K562 (cell line): ENCODE data around the gene SLC38A2. TPM values are rescaled to one million over a fixed set of nuclear protein-coding genes. Genes with fewer than 3 reads are reported as not detected.
A peak's percentile ranks its signal among the peaks of the same experiment; 100 is the strongest.

Experiments used
- CC2D1A ChIP-seq: fragments of 450-650 bp; IDR thresholded peaks from 2 replicates; pipeline ENCODE4 v1.6.1; 2017; ENCODE audit warnings: mild to moderate bottlenecking
- EP400 ChIP-seq: fragments of 450-650 bp; IDR thresholded peaks from 2 replicates; pipeline ENCODE4 v1.6.1; 2017; ENCODE audit warnings: antibody characterized with exemption, mild to moderate bottlenecking, moderate library complexity
- HCFC1 ChIP-seq: IDR thresholded peaks from 2 replicates; pipeline ENCODE4 v1.6.1; 2012; ENCODE audit warnings: low read depth, low read length, improper control_type of control experiment
- HNRNPK ChIP-seq: fragments of 200-400 bp; formaldehyde crosslinking; IDR thresholded peaks from one replicate; pipeline ENCODE4 v1.6.1; 2018; ENCODE audit warnings: mild to moderate bottlenecking, low read depth, low read length; ENCODE audit not compliant: poor library complexity, severe bottlenecking
- JUN ChIP-seq, 2 experiments: sonication (generic) in 1 of 2; formaldehyde crosslinking in 1 of 2; IDR thresholded peaks; 2 replicates each; pipeline versions ENCODE4 v1.6.1 to v1.8.0; 2012 to 2022; ENCODE audit warnings: borderline replicate concordance in 2 of 2, mild to moderate bottlenecking in 2 of 2, improper control_type of control experiment in 1 of 2, low read depth in 1 of 2, low read length in 1 of 2, missing genetic modification reagents in 1 of 2
- NFE2L1 ChIP-seq: fragments of 450-650 bp; IDR thresholded peaks from 2 replicates; pipeline ENCODE4 v1.6.1; 2016; ENCODE audit warnings: missing genetic modification characterization, low read depth, mild to moderate bottlenecking, missing compliant biosample characterization, moderate library complexity, borderline replicate concordance
- NR1H2 ChIP-seq: sonication (generic); formaldehyde crosslinking; IDR thresholded peaks from 2 replicates; pipeline ENCODE4 v1.4.0; 2020; ENCODE audit warnings: mild to moderate bottlenecking, missing genetic modification reagents
- PTTG1 ChIP-seq: fragments of 450-650 bp; IDR thresholded peaks from 2 replicates; pipeline ENCODE4 v1.6.1; 2016; ENCODE audit warnings: low read depth, mild to moderate bottlenecking, missing genetic modification characterization, missing compliant biosample characterization
- PYGO2 ChIP-seq: fragments of 450-650 bp; IDR thresholded peaks from 2 replicates; pipeline ENCODE4 v1.6.1; 2016; ENCODE audit warnings: mild to moderate bottlenecking, missing genetic modification characterization, moderate library complexity, missing compliant biosample characterization
- RBM39 ChIP-seq: fragments of 200-400 bp; formaldehyde crosslinking; optimal IDR thresholded peaks from 2 replicates; pipeline ENCODE3; 2018; ENCODE audit warnings: low read depth, low read length
- ZNF121 ChIP-seq: sonication (generic); formaldehyde crosslinking; conservative IDR thresholded peaks from 2 replicates; pipeline ENCODE4 v1.8.0; 2022; ENCODE audit warnings: missing genetic modification reagents
- ZNF140 ChIP-seq: fragments of 250-450 bp; sonication (Bioruptor Pico); IDR thresholded peaks from 2 replicates; pipeline ENCODE4 v1.8.0; 2021; ENCODE audit warnings: moderate library complexity, mild to moderate bottlenecking, inconsistent platforms
- polyA plus RNA-seq, 8 experiments: library from polyadenylated mRNA; depleted of rRNA in 4 of 8; stranded (reverse) in 5 of 8; unstranded in 3 of 8; fragments of >200 nt; fragmentation: Nextera tagmentation in 2 of 8; fragmentation: Illumina TruSeq in 1 of 8; extraction: Ambion mirVana in 2 of 8; extraction: Trizol in 1 of 8; gene quantifications; 2 replicates each; pipeline versions ENCODE4 v1.2.1 to v1.2.3, GENCODE V29; 2011 to 2014; ENCODE audit warnings: inconsistent platforms in 1 of 8, missing spikeins in 1 of 8
- total RNA-seq, 7 experiments: library from RNA; depleted of rRNA in 6 of 7; stranded (reverse); fragments of >200 nt in 6 of 7; fragmentation: Illumina TruSeq in 2 of 7; extraction: Trizol in 2 of 7; gene quantifications; 2 replicates each; pipeline versions ENCODE4 v1.2.1 to v1.2.3, GENCODE V29; 2011 to 2021; ENCODE audit warnings: low replicate concordance in 1 of 7
- TF ChIP-seq, protein P1 (sequence below): fragments of 450-650 bp; conservative IDR thresholded peaks from 2 replicates; pipeline ENCODE4 v1.6.1; 2016; ENCODE audit warnings: missing genetic modification characterization, low read depth, mild to moderate bottlenecking, control low read depth, missing compliant biosample characterization
- TF ChIP-seq, protein P2 (sequence below): fragments of 250-450 bp; sonication (Bioruptor Pico); IDR thresholded peaks from 2 replicates; pipeline ENCODE4 v1.5.1; 2021; ENCODE audit warnings: mild to moderate bottlenecking

The SLC38A2 gene
- total and polyA plus RNA-seq, 9 of the 15 experiments (the other 6 are each of a cell fraction or from before 2014, with no cell fraction given), result 98.7 to 292 (median 143) TPM

DNA sequence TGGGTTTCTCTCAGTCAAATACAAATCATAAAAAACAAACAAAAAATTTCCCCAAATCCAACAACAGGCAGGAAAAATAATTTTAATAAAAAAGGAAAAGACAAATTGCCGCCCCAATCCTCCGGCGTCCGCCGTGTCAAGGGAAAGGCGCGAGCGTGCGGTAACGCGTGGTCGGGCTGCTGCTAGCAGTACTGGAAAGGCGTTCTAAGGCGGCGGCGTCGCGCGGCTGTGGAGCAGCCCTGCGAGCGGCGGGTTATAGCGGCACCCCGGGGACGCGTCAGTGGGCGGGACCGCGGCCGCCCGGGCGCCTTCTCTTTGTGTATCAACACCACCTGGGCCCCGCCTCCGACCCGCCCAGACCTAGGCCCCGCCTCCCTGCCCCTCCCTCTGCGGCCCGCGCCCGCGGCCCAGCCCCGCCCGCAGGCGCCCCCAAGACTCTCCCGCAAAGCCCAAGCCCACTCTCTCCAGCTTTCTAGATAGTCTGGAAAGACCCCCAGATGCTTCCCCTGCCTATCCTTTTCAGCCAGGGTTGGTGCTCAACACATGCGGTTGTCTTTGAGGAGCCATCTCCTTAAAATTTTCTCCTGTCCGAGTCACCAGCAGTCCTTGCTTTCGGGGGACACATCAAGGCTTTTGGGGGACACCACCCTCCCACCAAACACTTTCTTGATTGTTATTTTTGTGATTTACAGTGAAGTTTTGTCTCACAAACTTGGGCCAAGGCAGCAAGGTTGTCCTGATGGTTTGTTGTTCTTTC is at the start of gene SLC38A2 (continued):
- TF ChIP-seq, protein P1, sequence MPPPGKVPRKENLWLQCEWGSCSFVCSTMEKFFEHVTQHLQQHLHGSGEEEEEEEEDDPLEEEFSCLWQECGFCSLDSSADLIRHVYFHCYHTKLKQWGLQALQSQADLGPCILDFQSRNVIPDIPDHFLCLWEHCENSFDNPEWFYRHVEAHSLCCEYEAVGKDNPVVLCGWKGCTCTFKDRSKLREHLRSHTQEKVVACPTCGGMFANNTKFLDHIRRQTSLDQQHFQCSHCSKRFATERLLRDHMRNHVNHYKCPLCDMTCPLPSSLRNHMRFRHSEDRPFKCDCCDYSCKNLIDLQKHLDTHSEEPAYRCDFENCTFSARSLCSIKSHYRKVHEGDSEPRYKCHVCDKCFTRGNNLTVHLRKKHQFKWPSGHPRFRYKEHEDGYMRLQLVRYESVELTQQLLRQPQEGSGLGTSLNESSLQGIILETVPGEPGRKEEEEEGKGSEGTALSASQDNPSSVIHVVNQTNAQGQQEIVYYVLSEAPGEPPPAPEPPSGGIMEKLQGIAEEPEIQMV (tag), result no peak
- no peak for TF ChIP-seq HNRNPK
- TF ChIP-seq ZNF140 (CRISPR knock-in tag), result no peak
- no peak for TF ChIP-seq PTTG1 (tag)
- TF ChIP-seq JUN (IDR thresholded peaks at IDR 0.05; ENCODE audit: borderline replicate concordance, low read depth, low read length), result peak; percentile 14; the same call in 1 of the 2 replicates
- TF ChIP-seq JUN (CRISPR knock-in tag; IDR thresholded peaks at IDR 0.05; ENCODE audit: borderline replicate concordance), result no peak
- 0 out of 2 replicates have a peak, but pooled peaks have one; percentile 39 for TF ChIP-seq NR1H2 (CRISPR knock-in tag)
- TF ChIP-seq RBM39, result no peak
- TF ChIP-seq PYGO2 (tag), result no peak
- TF ChIP-seq ZNF121 (CRISPR knock-in tag), result no peak
- TF ChIP-seq EP400, result peak; percentile 87
- TF ChIP-seq CC2D1A, result no peak
- TF ChIP-seq HCFC1, result peak; percentile 59; the same call in 1 of the 2 replicates
- TF ChIP-seq, protein P2, sequence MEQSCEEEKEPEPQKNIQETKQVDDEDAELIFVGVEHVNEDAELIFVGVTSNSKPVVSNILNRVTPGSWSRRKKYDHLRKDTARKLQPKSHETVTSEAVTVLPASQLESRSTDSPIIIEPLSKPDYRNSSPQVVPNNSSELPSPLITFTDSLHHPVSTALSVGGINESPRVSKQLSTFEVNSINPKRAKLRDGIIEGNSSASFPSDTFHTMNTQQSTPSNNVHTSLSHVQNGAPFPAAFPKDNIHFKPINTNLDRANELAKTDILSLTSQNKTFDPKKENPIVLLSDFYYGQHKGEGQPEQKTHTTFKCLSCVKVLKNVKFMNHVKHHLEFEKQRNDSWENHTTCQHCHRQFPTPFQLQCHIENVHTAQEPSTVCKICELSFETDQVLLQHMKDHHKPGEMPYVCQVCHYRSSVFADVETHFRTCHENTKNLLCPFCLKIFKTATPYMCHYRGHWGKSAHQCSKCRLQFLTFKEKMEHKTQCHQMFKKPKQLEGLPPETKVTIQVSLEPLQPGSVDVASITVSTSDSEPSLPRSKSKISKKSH, result no peak
- TF ChIP-seq NFE2L1 (tag), result no peak
